Measurements from ENCODE around the gene AQP12B. TPM values are rescaled to one million over a fixed set of nuclear protein-coding genes. Genes with fewer than 3 reads are reported as not detected.
"Not testable (repeated sequence)": the region's sequence is repeated elsewhere in the genome, so short reads cannot be mapped to it uniquely, and the experiment has no call there.

The AQP12B gene, protein sequence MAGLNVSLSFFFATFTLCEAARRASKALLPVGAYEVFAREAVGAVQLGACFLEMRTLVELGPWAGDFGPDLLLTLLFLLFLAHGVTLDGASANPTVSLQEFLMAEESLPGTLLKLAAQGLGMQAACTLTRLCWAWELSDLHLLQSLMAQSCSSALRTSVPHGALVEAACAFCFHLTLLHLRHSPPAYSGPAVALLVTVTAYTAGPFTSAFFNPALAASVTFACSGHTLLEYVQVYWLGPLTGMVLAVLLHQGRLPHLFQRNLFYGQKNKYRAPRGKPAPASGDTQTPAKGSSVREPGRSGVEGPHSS
- polyA plus RNA-seq (2013, experiment 1 of 2): not detected
- not detected for polyA plus RNA-seq (2013, experiment 2 of 2)

- H3K79me1 ChIP-seq (ENCODE audit: low read length); H3K4ac ChIP-seq (ENCODE audit: low read depth, low read length); H3K79me2 ChIP-seq (ENCODE audit: control insufficient read depth, insufficient read depth, low read length); H2BK120ac ChIP-seq (ENCODE audit: low read depth, low read length); H4K8ac ChIP-seq (ENCODE audit: low read depth, low read length); H2BK15ac ChIP-seq (replicated peaks; ENCODE audit: low read depth); H3K27me3 ChIP-seq (ENCODE audit: insufficient read depth, low read length, poor library complexity); H2AK5ac ChIP-seq (ENCODE audit: low read length); H3K27ac ChIP-seq (ENCODE audit: low read depth, low read length); H3K4me3 ChIP-seq (ENCODE audit: low read length); H2BK5ac ChIP-seq (ENCODE audit: low read length); H3K56ac ChIP-seq (ENCODE audit: low read length); H3K23ac ChIP-seq (ENCODE audit: low read length); H3K18ac ChIP-seq (ENCODE audit: low read length); H3K9ac ChIP-seq (ENCODE audit: low read length); H3K36me3 ChIP-seq (ENCODE audit: control insufficient read depth, insufficient read depth, low read length); DNase-seq; H4K5ac ChIP-seq (ENCODE audit: low read length); H3K4me1 ChIP-seq (ENCODE audit: control insufficient read depth, low read depth, low read length); H3K4me2 ChIP-seq (ENCODE audit: low read length): not testable (repeated sequence)
- WGBS (ENCODE audit: extremely low coverage, insufficient coverage, low lambda C conversion rate): no CpG with 5 or more reads among the region's 37 CpGs
Measured at GRCh38 chr2:240682431-240683224, at the start of gene AQP12B. TSS of gene AQP12B (minus strand) at chr2:240682885. CDS start at chr2:240682837, 48 bp downstream.

DNA sequence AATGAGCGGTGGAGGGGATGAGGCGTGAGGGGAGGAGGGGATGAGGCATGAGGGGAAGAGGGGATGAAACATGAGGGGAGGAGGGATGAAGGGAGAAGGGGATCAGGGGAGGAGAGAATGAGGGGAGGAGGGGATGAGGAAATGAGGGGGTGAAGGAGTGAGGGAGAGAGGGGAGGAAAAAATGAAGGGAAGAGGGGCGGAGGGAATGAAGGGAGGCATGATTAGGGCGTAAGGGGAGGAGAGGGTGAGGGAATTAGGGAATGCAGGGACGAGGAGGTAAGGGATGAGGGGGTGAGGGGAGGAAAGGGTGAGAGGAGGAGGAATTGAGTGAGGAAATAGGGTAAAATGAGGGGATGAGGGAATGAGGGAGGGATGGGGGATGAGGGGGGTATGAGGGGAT, 49.5 kb upstream of the AQP12B start:
- Histone ChIP-seq H3K27me3 (ENCODE audit: insufficient read depth, low read length, poor library complexity) (no peaks in the 10 kb centered on the region), H3K27ac (ENCODE audit: low read depth, low read length) (no peak overlapping the region), H3K9ac (ENCODE audit: low read length) (no peak overlapping the region), H3K4me2 (ENCODE audit: low read length) (no peak overlapping the region), H4K5ac (ENCODE audit: low read length) (no peak overlapping the region), H3K18ac (ENCODE audit: low read length) (no peak overlapping the region), H3K4ac (ENCODE audit: low read depth, low read length) (no peak overlapping the region), H3K4me1 (ENCODE audit: control insufficient read depth, low read depth, low read length) (no peaks in the 10 kb centered on the region), H2BK5ac (ENCODE audit: low read length) (no peak overlapping the region), H3K36me3 (ENCODE audit: control insufficient read depth, insufficient read depth, low read length) (no peaks in the 10 kb centered on the region), H3K79me1 (ENCODE audit: low read length) (no peaks in the 10 kb centered on the region), H2BK120ac (ENCODE audit: low read depth, low read length) (no peak overlapping the region), H2AK5ac (ENCODE audit: low read length) (no peak overlapping the region), H4K8ac (ENCODE audit: low read depth, low read length) (no peak overlapping the region), H3K79me2 (ENCODE audit: control insufficient read depth, insufficient read depth, low read length) (no peaks in the 10 kb centered on the region), H3K4me3 (ENCODE audit: low read length) (no peak overlapping the region), H2BK15ac (replicated peaks; ENCODE audit: low read depth) (no peak overlapping the region), H3K23ac (ENCODE audit: low read length) (no peak overlapping the region), H3K56ac (ENCODE audit: low read length) (no peak overlapping the region)
- no peak for DNase-seq
- 100% methylated on average over 5 of the region's 5 CpGs for WGBS (ENCODE audit: extremely low coverage, insufficient coverage, low lambda C conversion rate)

DNA sequence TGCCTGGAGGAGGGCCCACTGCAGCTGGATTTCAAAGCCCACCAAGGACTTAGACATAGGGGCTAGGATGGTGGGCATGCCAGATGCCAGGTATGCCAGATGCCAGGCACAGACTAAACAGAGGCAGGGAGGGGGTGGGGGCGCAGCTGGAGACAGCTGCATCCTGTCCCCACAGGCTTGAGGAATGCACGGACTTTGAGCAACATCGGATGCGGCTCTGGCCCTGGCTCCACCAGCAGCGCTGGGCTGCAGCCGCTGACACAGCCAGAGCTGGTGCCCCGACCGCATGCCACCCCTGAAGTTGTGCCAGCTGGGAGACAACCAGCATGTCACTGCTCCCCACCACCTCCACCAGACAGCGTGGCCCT, 48.5 kb upstream of the AQP12B start:
- no peak overlapping the region for H2BK15ac ChIP-seq (replicated peaks; ENCODE audit: low read depth)
- H3K23ac ChIP-seq (ENCODE audit: low read length): no peak overlapping the region
- no peak overlapping the region for H2AK5ac ChIP-seq (ENCODE audit: low read length)
- no peak overlapping the region for H3K4me2 ChIP-seq (ENCODE audit: low read length)
- H3K36me3 ChIP-seq (ENCODE audit: control insufficient read depth, insufficient read depth, low read length): no peaks in the 10 kb centered on the region
- no peak overlapping the region for H3K4me3 ChIP-seq (ENCODE audit: low read length)
- no peaks in the 10 kb centered on the region for H3K79me2 ChIP-seq (ENCODE audit: control insufficient read depth, insufficient read depth, low read length)
- H3K27me3 ChIP-seq (ENCODE audit: insufficient read depth, low read length, poor library complexity): no peaks in the 10 kb centered on the region
- H3K9ac ChIP-seq (ENCODE audit: low read length): no peak overlapping the region
- H3K4ac ChIP-seq (ENCODE audit: low read depth, low read length): no peak overlapping the region
- H3K18ac ChIP-seq (ENCODE audit: low read length): no peak overlapping the region
- no peaks in the 10 kb centered on the region for H3K4me1 ChIP-seq (ENCODE audit: control insufficient read depth, low read depth, low read length)
- WGBS (ENCODE audit: extremely low coverage, insufficient coverage, low lambda C conversion rate): no CpG with 5 or more reads among the region's 9 CpGs
- H3K56ac ChIP-seq (ENCODE audit: low read length): no peak overlapping the region
- DNase-seq: no peak
- no peak overlapping the region for H2BK120ac ChIP-seq (ENCODE audit: low read depth, low read length)
- no peak overlapping the region for H4K8ac ChIP-seq (ENCODE audit: low read depth, low read length)
- no peak overlapping the region for H2BK5ac ChIP-seq (ENCODE audit: low read length)
- H3K27ac ChIP-seq (ENCODE audit: low read depth, low read length): no peak overlapping the region
- H3K79me1 ChIP-seq (ENCODE audit: low read length): no peaks in the 10 kb centered on the region
- no peak overlapping the region for H4K5ac ChIP-seq (ENCODE audit: low read length)

GRCh38 chr2:240730501-240731177, 48.0 kb upstream of the AQP12B start:
- no peak overlapping the region for H2BK15ac ChIP-seq (replicated peaks; ENCODE audit: low read depth)
- no peak overlapping the region for H3K56ac ChIP-seq (ENCODE audit: low read length)
- H3K9ac ChIP-seq (ENCODE audit: low read length): no peak overlapping the region
- no peak overlapping the region for H3K4me2 ChIP-seq (ENCODE audit: low read length)
- H2BK5ac ChIP-seq (ENCODE audit: low read length): no peak overlapping the region
- H3K79me2 ChIP-seq (ENCODE audit: control insufficient read depth, insufficient read depth, low read length): no peaks in the 10 kb centered on the region
- H3K27me3 ChIP-seq (ENCODE audit: insufficient read depth, low read length, poor library complexity): no peaks in the 10 kb centered on the region
- no peak overlapping the region for H3K23ac ChIP-seq (ENCODE audit: low read length)
- no peaks in the 10 kb centered on the region for H3K36me3 ChIP-seq (ENCODE audit: control insufficient read depth, insufficient read depth, low read length)
- no peak overlapping the region for H2BK120ac ChIP-seq (ENCODE audit: low read depth, low read length)
- H3K4me1 ChIP-seq (ENCODE audit: control insufficient read depth, low read depth, low read length): no peaks in the 10 kb centered on the region
- no peak overlapping the region for H4K8ac ChIP-seq (ENCODE audit: low read depth, low read length)
- DNase-seq: peak; percentile 12
- no CpG with 5 or more reads among the region's 10 CpGs for WGBS (ENCODE audit: extremely low coverage, insufficient coverage, low lambda C conversion rate)
- no peaks in the 10 kb centered on the region for H3K79me1 ChIP-seq (ENCODE audit: low read length)
- H3K27ac ChIP-seq (ENCODE audit: low read depth, low read length): no peak overlapping the region
- H3K4me3 ChIP-seq (ENCODE audit: low read length): no peak overlapping the region
- no peak overlapping the region for H2AK5ac ChIP-seq (ENCODE audit: low read length)
- no peak overlapping the region for H4K5ac ChIP-seq (ENCODE audit: low read length)
- no peak overlapping the region for H3K18ac ChIP-seq (ENCODE audit: low read length)
- no peak overlapping the region for H3K4ac ChIP-seq (ENCODE audit: low read depth, low read length)

- no peak overlapping the region for H3K18ac ChIP-seq (ENCODE audit: low read length)
- H3K56ac ChIP-seq (ENCODE audit: low read length): no peak overlapping the region
- H3K4me1 ChIP-seq (ENCODE audit: control insufficient read depth, low read depth, low read length): no peaks in the 10 kb centered on the region
- H2AK5ac ChIP-seq (ENCODE audit: low read length): no peak overlapping the region
- no peak overlapping the region for H2BK15ac ChIP-seq (replicated peaks; ENCODE audit: low read depth)
- H3K4me3 ChIP-seq (ENCODE audit: low read length): no peak overlapping the region
- no peak overlapping the region for H3K4me2 ChIP-seq (ENCODE audit: low read length)
- no peak overlapping the region for H3K27ac ChIP-seq (ENCODE audit: low read depth, low read length)
- H2BK5ac ChIP-seq (ENCODE audit: low read length): no peak overlapping the region
- H3K4ac ChIP-seq (ENCODE audit: low read depth, low read length): no peak overlapping the region
- H3K36me3 ChIP-seq (ENCODE audit: control insufficient read depth, insufficient read depth, low read length): peaks cover 2% of the 10 kb centered on the region
- DNase-seq: no peak
- H3K23ac ChIP-seq (ENCODE audit: low read length): no peak overlapping the region
- no peak overlapping the region for H2BK120ac ChIP-seq (ENCODE audit: low read depth, low read length)
- no peak overlapping the region for H3K9ac ChIP-seq (ENCODE audit: low read length)
- no peak overlapping the region for H4K5ac ChIP-seq (ENCODE audit: low read length)
- H3K27me3 ChIP-seq (ENCODE audit: insufficient read depth, low read length, poor library complexity): no peaks in the 10 kb centered on the region
- no peaks in the 10 kb centered on the region for H3K79me2 ChIP-seq (ENCODE audit: control insufficient read depth, insufficient read depth, low read length)
- H3K79me1 ChIP-seq (ENCODE audit: low read length): no peaks in the 10 kb centered on the region
- H4K8ac ChIP-seq (ENCODE audit: low read depth, low read length): no peak overlapping the region
- WGBS (ENCODE audit: extremely low coverage, insufficient coverage, low lambda C conversion rate): no CpG with 5 or more reads among the region's 7 CpGs
Measured at GRCh38 chr2:240728827-240729226, 46.1 kb upstream of the AQP12B start.

All from mesendoderm (in vitro differentiated cells).